Caco-2 (cell line): ENCODE measurements around the gene F12. TPM values are rescaled to one million over a fixed set of nuclear protein-coding genes. Genes with fewer than 3 reads are reported as not detected.
"Not testable (repeated sequence)": the region's sequence is repeated elsewhere in the genome, so short reads cannot be mapped to it uniquely, and the experiment has no call there.

Experiments
- BruUV-seq: library from RNA; stranded (reverse); fragments of 400-500 nt; replicated peaks from 2 replicates; lab custom pipeline; 2021; lab: Mats Ljungman, UMichigan
- CTCF ChIA-PET: fragments of 300-600 bp; sonication (Branson Sonifier 250); formaldehyde crosslinking; loops from one replicate; lab custom pipeline; 2022; ENCODE audit warnings: antibody characterized with exemption; lab: Charles Lee
- POLR2A ChIA-PET: fragments of 300-600 bp; sonication (Branson Sonifier 250); formaldehyde crosslinking; loops from one replicate; lab custom pipeline; 2022; ENCODE audit warnings: antibody characterized with exemption; lab: Charles Lee
- DNase-seq, 2 experiments: peaks; one replicate each; pipeline versions ENCODE4 v3.0.0 to v3.0.0-alpha.2; 2020 to 2022
- H3K27me3 ChIP-seq: replicated peaks from 2 replicates; pipeline ENCODE4 v1.6.0; 2011; ENCODE audit warnings: low read length; ENCODE audit not compliant: control insufficient read depth, insufficient read depth
- H3K36me3 ChIP-seq: 2 replicates; pipeline ENCODE4 v1.5.1; 2011; ENCODE audit warnings: low read length; ENCODE audit not compliant: control insufficient read depth, insufficient read depth
- H3K4me1 ChIP-seq: fragments of 250-450 bp; sonication (Bioruptor Pico); 2 replicates; pipeline ENCODE4 v1.5.1; 2020; ENCODE audit warnings: mild to moderate bottlenecking
- H3K4me3 ChIP-seq: 2 replicates; pipeline ENCODE4 v1.5.1; 2011; ENCODE audit warnings: low read depth, mild to moderate bottlenecking, control low read depth, low read length
- H3K9me3 ChIP-seq: fragments of 250-450 bp; sonication (Bioruptor Pico); 2 replicates; pipeline ENCODE4 v1.5.1; 2020; ENCODE audit warnings: mild to moderate bottlenecking, moderate library complexity
- H3K27ac Mint-ChIP-seq: one replicate; pipeline ENCODE4 v1.8.0; 2022; ENCODE audit warnings: mixed read lengths; ENCODE audit not compliant: unreplicated experiment
- H3K27me3 Mint-ChIP-seq: one replicate; pipeline ENCODE4 v1.8.0; 2022; ENCODE audit warnings: mixed read lengths; ENCODE audit not compliant: insufficient read depth, unreplicated experiment
- H3K36me3 Mint-ChIP-seq: one replicate; pipeline ENCODE4 v1.8.0; 2022; ENCODE audit warnings: mild to moderate bottlenecking, mixed read lengths; ENCODE audit not compliant: insufficient read depth, unreplicated experiment
- H3K4me1 Mint-ChIP-seq: one replicate; pipeline ENCODE4 v1.8.0; 2022; ENCODE audit warnings: low read depth, mixed read lengths; ENCODE audit not compliant: unreplicated experiment
- H3K4me3 Mint-ChIP-seq: one replicate; pipeline ENCODE4 v1.8.0; 2022; ENCODE audit warnings: mild to moderate bottlenecking, moderate library complexity, mixed read lengths; ENCODE audit not compliant: unreplicated experiment
- H3K9me3 Mint-ChIP-seq: one replicate; pipeline ENCODE4 v1.8.0; 2022; ENCODE audit warnings: mixed read lengths; ENCODE audit not compliant: unreplicated experiment
- CTCF ChIP-seq, 2 experiments: fragments of 200-600 bp in 1 of 2; IDR thresholded peaks; 1 replicate in 1 of 2; 2 replicates in 1 of 2; pipeline versions ENCODE4 v1.5.1 to v1.8.0; 2011 to 2022; ENCODE audit warnings: antibody characterized with exemption in 1 of 2, control low read depth in 1 of 2, inconsistent platforms in 1 of 2, low read depth in 1 of 2, low read length in 1 of 2, mild to moderate bottlenecking in 1 of 2, moderate library complexity in 1 of 2; ENCODE audit not compliant: insufficient read depth in 1 of 2, severe bottlenecking in 1 of 2, unreplicated experiment in 1 of 2
- intact Hi-C: fragments of 100-400 bp; cut with micrococcal nuclease; formaldehyde crosslinking; loops from one replicate; pipeline ENCODE4 v1.10.0; 2022; ENCODE audit not compliant: unreplicated experiment
- total RNA-seq: library from RNA; stranded (reverse); gene quantifications from 2 replicates; pipeline ENCODE4 v1.2.3, GENCODE V29; 2022

Gene F12
- total RNA-seq, 1 experiment from 2014 or later: 13.3 TPM

- no peak overlapping the region for H3K4me3 ChIP-seq
- no TSS peak for BruUV-seq
- ChIA-PET CTCF (no interaction called here), POLR2A (interaction anchor here (0.6 kb wide), 1 partner anchor 9 kb away, joined by 6 read pairs; no protein-coding TSS in a partner anchor)
- Mint-ChIP-seq H3K4me1 (peaks cover 9% of the 10 kb centered on the region), H3K4me3 (peak overlapping the region; percentile 88), H3K9me3 (no peaks in the 10 kb centered on the region), H3K27ac (peak overlapping the region; percentile 76), H3K27me3 (no peaks in the 10 kb centered on the region), H3K36me3 (no peaks in the 10 kb centered on the region)
- intact Hi-C loops: no loop called here
- H3K4me1 ChIP-seq: no peaks in the 10 kb centered on the region
- H3K27me3 ChIP-seq: no peaks in the 10 kb centered on the region
- H3K36me3 ChIP-seq: no peaks in the 10 kb centered on the region
- H3K9me3 ChIP-seq: no peaks in the 10 kb centered on the region
- no peak for DNase-seq
- no peak for TF ChIP-seq CTCF (IDR thresholded peaks at IDR 0.05; ENCODE audit: insufficient read depth in 1 of 2, low read depth in 1 of 2, low read length in 1 of 2, severe bottlenecking in 1 of 2, unreplicated experiment in 1 of 2)
Measured at GRCh38 chr5:177362292-177362609, 47.1 kb downstream of the F12 start.

GRCh38 chr5:177361418-177362291 lies 47.7 kb downstream of the F12 start:
- ChIA-PET CTCF (interaction anchor here (1.4 kb wide), 1 partner anchor 41 kb away, joined by 4 read pairs; no protein-coding TSS in a partner anchor), POLR2A (interaction anchor here (0.6 kb wide), 1 partner anchor 9 kb away, joined by 6 read pairs; no protein-coding TSS in a partner anchor)
- no peak overlapping the region for H3K4me3 ChIP-seq
- H3K4me3 Mint-ChIP-seq: peak overlapping the region; percentile 88
- H3K36me3 ChIP-seq: no peaks in the 10 kb centered on the region
- no peaks in the 10 kb centered on the region for H3K4me1 ChIP-seq
- H3K27me3 ChIP-seq: no peaks in the 10 kb centered on the region
- H3K27ac Mint-ChIP-seq: no peak overlapping the region
- no peaks in the 10 kb centered on the region for H3K27me3 Mint-ChIP-seq
- intact Hi-C loops: no loop called here
- H3K9me3 ChIP-seq: no peaks in the 10 kb centered on the region
- no peak for TF ChIP-seq CTCF (IDR thresholded peaks at IDR 0.05; ENCODE audit: insufficient read depth in 1 of 2, low read depth in 1 of 2, low read length in 1 of 2, severe bottlenecking in 1 of 2, unreplicated experiment in 1 of 2)
- no peaks in the 10 kb centered on the region for H3K36me3 Mint-ChIP-seq
- H3K4me1 Mint-ChIP-seq: peaks cover 9% of the 10 kb centered on the region
- no peaks in the 10 kb centered on the region for H3K9me3 Mint-ChIP-seq
- BruUV-seq: no TSS peak
- no peak for DNase-seq

GRCh38 chr5:177360740-177361139 lies 48.6 kb downstream of the F12 start:
- BruUV-seq, H3K4me1 Mint-ChIP-seq, H3K27ac Mint-ChIP-seq, intact Hi-C loops, H3K36me3 ChIP-seq, H3K27me3 ChIP-seq, H3K4me3 Mint-ChIP-seq, H3K36me3 Mint-ChIP-seq, H3K4me3 ChIP-seq, H3K9me3 Mint-ChIP-seq, H3K9me3 ChIP-seq, DNase-seq, H3K27me3 Mint-ChIP-seq, H3K4me1 ChIP-seq: not testable (repeated sequence)
- POLR2A ChIA-PET: interaction anchor here (0.8 kb wide), 1 partner anchor 10 kb away, joined by 4 read pairs; no protein-coding TSS in a partner anchor
- CTCF ChIA-PET: interaction anchor here (0.6 to 1.4 kb wide), 2 partner anchors 42 to 170 kb away, joined by 4 read pairs; no protein-coding TSS in a partner anchor
